Measurements from ENCODE around the gene CCDC86. TPM values are rescaled to one million over a fixed set of nuclear protein-coding genes. Genes with fewer than 3 reads are reported as not detected.

Gene CCDC86
- total and polyA plus RNA-seq, 9 of the 15 experiments (the other 6 are each of a cell fraction or from before 2014, with no cell fraction given) = 4.6 to 102 (median 25.2) TPM

DNA sequence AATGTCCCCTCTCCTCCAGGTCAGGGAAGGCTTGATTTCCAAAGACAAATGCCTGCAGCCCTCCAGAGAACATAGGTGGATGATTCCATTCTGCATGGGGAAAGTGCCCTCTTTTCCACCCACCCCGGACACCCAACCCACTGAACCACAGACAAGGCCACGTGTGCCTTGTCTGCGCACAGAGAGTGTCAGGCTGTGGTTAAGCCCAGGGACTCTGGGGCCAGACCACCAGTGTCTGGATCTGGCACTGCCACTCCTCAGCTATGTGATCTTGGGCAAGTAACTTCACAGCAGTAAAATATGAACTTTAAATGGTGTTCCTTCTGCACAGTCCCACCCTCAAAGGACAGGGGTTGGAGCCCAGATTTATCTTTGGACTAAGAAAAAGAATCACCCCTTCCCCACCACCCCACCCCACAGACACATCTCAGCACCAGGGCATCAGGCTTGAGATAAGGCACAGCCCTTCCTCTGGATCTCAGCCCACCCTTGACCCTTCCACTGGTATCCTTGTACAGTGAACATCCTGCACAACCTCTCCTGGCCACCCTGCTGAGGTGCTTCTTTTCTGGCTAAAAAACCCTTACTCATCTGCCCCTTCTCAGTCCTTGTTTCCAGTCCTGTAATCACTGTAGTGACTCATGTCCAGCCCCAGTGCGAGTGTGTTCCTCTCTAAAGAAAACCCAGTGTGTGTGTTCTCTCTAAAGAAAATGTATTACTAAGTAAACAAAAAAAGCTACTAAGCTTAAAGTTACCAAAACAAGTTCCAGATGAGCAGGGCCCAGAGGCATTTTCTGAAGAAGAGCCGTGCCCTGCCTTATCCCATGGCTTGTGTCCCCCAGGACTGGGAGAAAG is 15.7 kb downstream of the CCDC86 start:
- Histone ChIP-seq H3K9me1 (ENCODE audit: control insufficient read depth, insufficient read depth, low read length) (peaks cover 6% of the 10 kb centered on the region), H3K79me2 (ENCODE audit: control insufficient read depth, insufficient read depth, low read length) (peaks cover 5% of the 10 kb centered on the region; the same call in 1 of the 3 replicates), H3K36me3 (ENCODE audit: control insufficient read depth, insufficient read depth, low read length) (peaks cover 4% of the 10 kb centered on the region; the same call in 1 of the 3 replicates), H3K9me3 (replicated peaks; ENCODE audit: control insufficient read depth, insufficient read depth, low read depth, low read length) (no peaks in the 10 kb centered on the region), H3K27ac (ENCODE audit: extremely low read depth, low read depth, low read length) (no peak overlapping the region), H3K4me2 (ENCODE audit: insufficient read depth, low read length) (no peak overlapping the region), H3K27me3 (ENCODE audit: control insufficient read depth in 2 of 2, insufficient read depth in 2 of 2, low read length in 2 of 2) (no peaks in the 10 kb centered on the region), H3K4me3 (no peak overlapping the region), H2AFZ (ENCODE audit: low read depth, low read length) (no peak overlapping the region), H3K9ac (ENCODE audit: insufficient read depth in 1 of 2, low read depth in 2 of 2, low read length in 2 of 2) (no peak overlapping the region), H4K20me1 (replicated peaks; ENCODE audit: control insufficient read depth, insufficient read depth, low read length) (no peaks in the 10 kb centered on the region), H3K4me1 (replicated peaks in 1 of 2; ENCODE audit: control insufficient read depth in 2 of 2, insufficient read depth in 2 of 2, low read length in 2 of 2) (peaks cover 38 to 43% of the 10 kb centered on the region in 2 experiments)
- in situ Hi-C loops (cut with MboI) = no loop called here
- FAIRE-seq (peak; percentile 71), DNase-seq (ENCODE audit: extremely low read depth in 1 of 4, low spot score in 3 of 4) (peak in 2 of 4 experiments; percentile 53 to 54), ATAC-seq (peak; percentile 19; the same call in 1 of the 3 replicates)
- BruUV-seq (replicated peaks) = no TSS peak
- POLR2A ChIA-PET = interaction anchor here (1.4 kb wide), 1 partner anchor 10 kb away, joined by 4 read pairs; no protein-coding TSS in a partner anchor
- CTCF ChIA-PET (ENCODE audit: low intra/inter-chr PET ratio) = no interaction called here
- intact Hi-C loops (cut with micrococcal nuclease) = no loop called here
- 54% methylated on average over 5 of the region's 5 CpGs for whole genome bisulfite sequencing (ENCODE audit: insufficient coverage, low coverage, missing lambda C conversion rate)
- peak; percentile 63 for TF ChIP-seq DPF2 (IDR thresholded peaks at IDR 0.05)
- no peak for TF ChIP-seq RNF2 (IDR thresholded peaks at IDR 0.05)
- no peak for TF ChIP-seq ZNF140 (CRISPR knock-in tag; IDR thresholded peaks at IDR 0.05)
- no peak for TF ChIP-seq SUPT5H (IDR thresholded peaks at IDR 0.05)
- TF ChIP-seq ZNF133 (CRISPR knock-in tag; IDR thresholded peaks at IDR 0.05) = no peak
- TF ChIP-seq FOXK2 (conservative IDR thresholded peaks at IDR 0.05 in 1 of 2, IDR thresholded peaks at IDR 0.05 in 1 of 2; ENCODE audit: low read depth in 2 of 2) = peak in 1 of 2 experiments; percentile 34; a peak in 1 of 4 replicates
- no peak for TF ChIP-seq RBBP5 (IDR thresholded peaks at IDR 0.05; ENCODE audit: borderline replicate concordance, insufficient read depth, low read length, poor library complexity, severe bottlenecking)
- TF ChIP-seq, protein P1, sequence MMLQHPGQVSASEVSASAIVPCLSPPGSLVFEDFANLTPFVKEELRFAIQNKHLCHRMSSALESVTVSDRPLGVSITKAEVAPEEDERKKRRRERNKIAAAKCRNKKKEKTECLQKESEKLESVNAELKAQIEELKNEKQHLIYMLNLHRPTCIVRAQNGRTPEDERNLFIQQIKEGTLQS (IDR thresholded peaks at IDR 0.05) = peak; percentile 70
- TF ChIP-seq, protein P1 (CRISPR knock-in tag; conservative IDR thresholded peaks at IDR 0.05) = no peak
- peak; percentile 22; the same call in 1 of the 2 replicates for TF ChIP-seq MAFK (IDR thresholded peaks at IDR 0.05; ENCODE audit: low read length)
- no peak for TF ChIP-seq NELFE (IDR thresholded peaks at IDR 0.05; ENCODE audit: insufficient read depth, insufficient read length)
- TF ChIP-seq JUND (IDR thresholded peaks at IDR 0.05; ENCODE audit: borderline replicate concordance, low read depth, low read length) = peak; percentile 70; the same call in 1 of the 2 replicates
- no peak for TF ChIP-seq JUND (tag; IDR thresholded peaks at IDR 0.05; ENCODE audit: borderline replicate concordance, low read depth, low read length)
- peak; percentile 60; the same call in 1 of the 2 replicates for TF ChIP-seq SMARCA4 (IDR thresholded peaks at IDR 0.05)
- TF ChIP-seq PHF21A (IDR thresholded peaks at IDR 0.05; ENCODE audit: borderline replicate concordance, low read depth) = 0 out of 2 replicates have a peak, but pooled peaks have one; percentile 9
- TF ChIP-seq HOXB6 (CRISPR knock-in tag; IDR thresholded peaks at IDR 0.05; ENCODE audit: borderline replicate concordance) = no peak
- TF ChIP-seq NR3C1 (CRISPR knock-in tag; IDR thresholded peaks at IDR 0.05) = no peak
- peak; percentile 26; the same call in 1 of the 2 replicates for TF ChIP-seq CBFB (CRISPR knock-in tag; IDR thresholded peaks at IDR 0.05)
- no peak for TF ChIP-seq SRSF7 (optimal IDR thresholded peaks at IDR 0.05; ENCODE audit: low read depth, low read length)
- TF ChIP-seq NFE2 (IDR thresholded peaks at IDR 0.05; ENCODE audit: low read depth) = peak; percentile 71
- no peak for TF ChIP-seq MXI1 (IDR thresholded peaks at IDR 0.05; ENCODE audit: low read depth, low read length)
- peak; percentile 30; the same call in 1 of the 2 replicates for TF ChIP-seq ARID1B (IDR thresholded peaks at IDR 0.05)
- TF ChIP-seq FOSL1 (tag; conservative IDR thresholded peaks at IDR 0.05) = peak; percentile 67; the same call in 1 of the 2 replicates
- no peak for TF ChIP-seq NEUROD1 (IDR thresholded peaks at IDR 0.05; ENCODE audit: borderline replicate concordance, low read depth, low read length, partially characterized antibody)
- TF ChIP-seq C11orf30 (IDR thresholded peaks at IDR 0.05; ENCODE audit: low read depth) = peak; percentile 82
